Measurements from ENCODE around the gene PACC1. TPM values are rescaled to one million over a fixed set of nuclear protein-coding genes. Genes with fewer than 3 reads are reported as not detected.

The PACC1 gene
- total and polyA plus RNA-seq, 2 donors (not counting 3 experiments of a cell fraction or from before 2014, with no cell fraction given), result 21.0 to 22.3 TPM

DNA sequence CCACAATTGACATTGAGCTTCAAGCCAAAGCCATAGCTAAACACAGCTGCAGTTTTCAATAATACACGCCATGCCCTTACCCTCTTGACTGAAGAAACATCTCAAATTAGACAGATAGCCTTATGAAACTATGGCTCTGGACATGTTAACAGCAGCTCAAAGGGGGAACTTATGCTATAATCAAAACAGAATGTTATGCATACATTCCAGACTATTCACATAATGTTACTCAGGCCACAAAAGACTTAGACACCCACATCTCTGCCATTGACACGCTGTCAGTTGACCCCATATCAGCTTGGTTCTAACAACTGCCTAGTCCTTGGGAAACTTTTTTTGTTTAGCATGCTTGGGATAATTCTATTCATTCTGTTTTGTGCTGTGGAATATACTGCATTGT, 15.7 kb upstream of the PACC1 start:
- dilution Hi-C loops (cut with MboI; ENCODE audit: extremely low pct_ligation_motif_present, low sequenced_read_pairs) (no loop called here), intact Hi-C loops (cut with micrococcal nuclease) (no loop called here)
- peaks cover 27 to 29% of the 10 kb centered on the region in 2 experiments for H3K27me3 ChIP-seq (ENCODE audit: control insufficient read depth in 2 of 2, insufficient read depth in 2 of 2, low read length in 2 of 2)
- H3K9me1 ChIP-seq (replicated peaks; ENCODE audit: control insufficient read depth, extremely low read depth, insufficient read depth, low read length), result no peaks in the 10 kb centered on the region
- no peak overlapping the region for H3K27ac ChIP-seq (ENCODE audit: insufficient read depth, low read depth, low read length)
- BruUV-seq (replicated peaks), result no TSS peak
- H3K4me1 ChIP-seq (ENCODE audit: control insufficient read depth, extremely low read depth, insufficient read depth, low read length), result peaks cover 5% of the 10 kb centered on the region
- DNase-seq (ENCODE audit: low read depth, low spot score) (no peak), FAIRE-seq (no peak)
- no peaks in the 10 kb centered on the region for H3K9me3 ChIP-seq (replicated peaks; ENCODE audit: control insufficient read depth, insufficient read depth, low read length)
- TF ChIP-seq GATA2 (IDR thresholded peaks at IDR 0.05; ENCODE audit: insufficient read depth, insufficient read length, low read depth, low read length) (no peak), POLR2AphosphoS5 (IDR thresholded peaks at IDR 0.05; ENCODE audit: insufficient read depth, low read depth, low read length) (no peak), EZH2 (IDR thresholded peaks at IDR 0.05; ENCODE audit: borderline replicate concordance, low read depth, low read length, severe bottlenecking) (no peak), JUN (IDR thresholded peaks at IDR 0.05; ENCODE audit: borderline replicate concordance, insufficient read depth, insufficient read length, low read depth) (no peak), FOS (IDR thresholded peaks at IDR 0.05; ENCODE audit: borderline replicate concordance, insufficient read depth, low read length) (no peak), POLR2A (IDR thresholded peaks at IDR 0.05; ENCODE audit: low read depth, low read length) (no peak), MAX (IDR thresholded peaks at IDR 0.05; ENCODE audit: insufficient read depth, insufficient read length) (no peak), MYC (IDR thresholded peaks at IDR 0.05; ENCODE audit: low read depth, low read length) (no peak)
- TF ChIP-seq, protein P1, sequence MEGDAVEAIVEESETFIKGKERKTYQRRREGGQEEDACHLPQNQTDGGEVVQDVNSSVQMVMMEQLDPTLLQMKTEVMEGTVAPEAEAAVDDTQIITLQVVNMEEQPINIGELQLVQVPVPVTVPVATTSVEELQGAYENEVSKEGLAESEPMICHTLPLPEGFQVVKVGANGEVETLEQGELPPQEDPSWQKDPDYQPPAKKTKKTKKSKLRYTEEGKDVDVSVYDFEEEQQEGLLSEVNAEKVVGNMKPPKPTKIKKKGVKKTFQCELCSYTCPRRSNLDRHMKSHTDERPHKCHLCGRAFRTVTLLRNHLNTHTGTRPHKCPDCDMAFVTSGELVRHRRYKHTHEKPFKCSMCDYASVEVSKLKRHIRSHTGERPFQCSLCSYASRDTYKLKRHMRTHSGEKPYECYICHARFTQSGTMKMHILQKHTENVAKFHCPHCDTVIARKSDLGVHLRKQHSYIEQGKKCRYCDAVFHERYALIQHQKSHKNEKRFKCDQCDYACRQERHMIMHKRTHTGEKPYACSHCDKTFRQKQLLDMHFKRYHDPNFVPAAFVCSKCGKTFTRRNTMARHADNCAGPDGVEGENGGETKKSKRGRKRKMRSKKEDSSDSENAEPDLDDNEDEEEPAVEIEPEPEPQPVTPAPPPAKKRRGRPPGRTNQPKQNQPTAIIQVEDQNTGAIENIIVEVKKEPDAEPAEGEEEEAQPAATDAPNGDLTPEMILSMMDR (IDR thresholded peaks at IDR 0.05; ENCODE audit: extremely low read depth in 1 of 2, insufficient read depth in 1 of 2, low read depth in 1 of 2, low read length in 2 of 2), result no peak
- no peak overlapping the region for H3K9ac ChIP-seq (replicated peaks; ENCODE audit: extremely low read depth, insufficient read depth, low read length)
- no peaks in the 10 kb centered on the region for H3K36me3 ChIP-seq (ENCODE audit: control insufficient read depth in 2 of 2, extremely low read depth in 1 of 2, insufficient read depth in 2 of 2, low read length in 2 of 2)
- H3K79me2 ChIP-seq (ENCODE audit: control insufficient read depth, insufficient read depth, low read length), result no peaks in the 10 kb centered on the region
- H3K4me3 ChIP-seq (replicated peaks in 1 of 3; ENCODE audit: insufficient read depth in 1 of 3, low read depth in 1 of 3, low read length in 3 of 3), result no peak overlapping the region
- H3K4me2 ChIP-seq (ENCODE audit: insufficient read depth, low read length), result no peak overlapping the region
- CTCF ChIA-PET, result interaction anchor here (0.9 to 1.9 kb wide), 6 partner anchors 10 to 750 kb away, joined by 3 to 15 read pairs (median 3); no protein-coding TSS in a partner anchor
- no peak overlapping the region for H2AFZ ChIP-seq (ENCODE audit: low read depth, low read length)
- POLR2A ChIA-PET, result no interaction called here
- no peaks in the 10 kb centered on the region for H4K20me1 ChIP-seq (replicated peaks; ENCODE audit: control insufficient read depth, extremely low read depth, insufficient read depth, low read length)
